Measurements from ENCODE around the gene TBL1X.
A peak's percentile ranks its signal among the peaks of the same experiment; 100 is the strongest.

Gene TBL1X

GRCh38 chrX:9665113-9665512 is 200.3 kb downstream of the TBL1X start:
- Histone ChIP-seq H3K27me3 (ENCODE audit: control insufficient read depth in 2 of 2, insufficient read depth in 2 of 2, low read length in 2 of 2) (no peaks in the 10 kb centered on the region), H3K9ac (ENCODE audit: low read depth in 1 of 2, low read length in 2 of 2) (no peak overlapping the region), H3K36me3 (ENCODE audit: control insufficient read depth in 2 of 2, insufficient read depth in 2 of 2, low read length in 2 of 2) (no peaks in the 10 kb centered on the region), H3K27ac (ENCODE audit: low read depth in 2 of 2, low read length in 2 of 2) (no peak overlapping the region), H3K4me3 (ENCODE audit: low read length in 2 of 2) (no peak overlapping the region), H3K9me3 (ENCODE audit: control insufficient read depth in 2 of 2, low read length in 2 of 2) (no peaks in the 10 kb centered on the region), H3K4me1 (ENCODE audit: control insufficient read depth in 2 of 2, insufficient read depth in 2 of 2, low read length in 2 of 2) (no peaks in the 10 kb centered on the region)

GRCh38 chrX:9668537-9668936 is 203.7 kb downstream of the TBL1X start:
- Histone ChIP-seq H3K9ac (ENCODE audit: low read depth in 1 of 2, low read length in 2 of 2) (no peak overlapping the region), H3K9me3 (ENCODE audit: control insufficient read depth in 2 of 2, low read length in 2 of 2) (no peaks in the 10 kb centered on the region), H3K4me3 (ENCODE audit: low read length in 2 of 2) (no peak overlapping the region), H3K27ac (ENCODE audit: low read depth in 2 of 2, low read length in 2 of 2) (no peak overlapping the region), H3K27me3 (ENCODE audit: control insufficient read depth in 2 of 2, insufficient read depth in 2 of 2, low read length in 2 of 2) (no peaks in the 10 kb centered on the region), H3K4me1 (ENCODE audit: control insufficient read depth in 2 of 2, insufficient read depth in 2 of 2, low read length in 2 of 2) (no peaks in the 10 kb centered on the region), H3K36me3 (ENCODE audit: control insufficient read depth in 2 of 2, insufficient read depth in 2 of 2, low read length in 2 of 2) (no peaks in the 10 kb centered on the region)

GRCh38 chrX:9670136-9670814 is 205.4 kb downstream of the TBL1X start:
- Histone ChIP-seq H3K9me3 (ENCODE audit: control insufficient read depth in 2 of 2, low read length in 2 of 2) (no peaks in the 10 kb centered on the region), H3K9ac (ENCODE audit: low read depth in 1 of 2, low read length in 2 of 2) (no peak overlapping the region), H3K27me3 (ENCODE audit: control insufficient read depth in 2 of 2, insufficient read depth in 2 of 2, low read length in 2 of 2) (no peaks in the 10 kb centered on the region), H3K4me1 (ENCODE audit: control insufficient read depth in 2 of 2, insufficient read depth in 2 of 2, low read length in 2 of 2) (no peaks in the 10 kb centered on the region), H3K27ac (ENCODE audit: low read depth in 2 of 2, low read length in 2 of 2) (no peak overlapping the region), H3K36me3 (ENCODE audit: control insufficient read depth in 2 of 2, insufficient read depth in 2 of 2, low read length in 2 of 2) (no peaks in the 10 kb centered on the region), H3K4me3 (ENCODE audit: low read length in 2 of 2) (no peak overlapping the region)

GRCh38 chrX:9671998-9672397 is 207.1 kb downstream of the TBL1X start:
- Histone ChIP-seq H3K36me3 (ENCODE audit: control insufficient read depth in 2 of 2, insufficient read depth in 2 of 2, low read length in 2 of 2) (no peaks in the 10 kb centered on the region), H3K9me3 (ENCODE audit: control insufficient read depth in 2 of 2, low read length in 2 of 2) (no peaks in the 10 kb centered on the region), H3K27me3 (ENCODE audit: control insufficient read depth in 2 of 2, insufficient read depth in 2 of 2, low read length in 2 of 2) (no peaks in the 10 kb centered on the region), H3K4me3 (ENCODE audit: low read length in 2 of 2) (no peak overlapping the region), H3K4me1 (ENCODE audit: control insufficient read depth in 2 of 2, insufficient read depth in 2 of 2, low read length in 2 of 2) (no peaks in the 10 kb centered on the region), H3K9ac (ENCODE audit: low read depth in 1 of 2, low read length in 2 of 2) (no peak overlapping the region), H3K27ac (ENCODE audit: low read depth in 2 of 2, low read length in 2 of 2) (no peak overlapping the region)

DNA sequence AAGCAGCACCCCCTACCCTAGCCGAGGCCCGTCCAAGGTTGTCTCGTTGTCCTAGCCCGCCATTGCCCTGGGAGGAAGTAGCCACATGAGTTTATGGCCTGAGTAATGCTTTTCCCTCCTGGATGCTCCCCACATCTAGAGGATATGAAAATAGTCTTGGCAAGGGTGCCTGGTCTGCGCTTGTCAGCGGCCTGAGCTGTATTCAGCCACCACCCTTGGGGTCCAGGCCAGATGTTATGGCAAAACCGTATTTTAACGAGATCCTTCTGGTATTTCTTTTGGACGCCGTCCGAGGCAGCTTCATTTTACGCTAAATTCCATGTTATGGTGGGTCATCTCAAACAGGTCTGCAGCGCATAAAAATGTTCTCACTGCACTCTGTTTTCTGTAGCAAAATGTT is 211.4 kb downstream of the TBL1X start:
- Histone ChIP-seq H3K27ac (ENCODE audit: low read depth in 2 of 2, low read length in 2 of 2) (no peak overlapping the region), H3K27me3 (ENCODE audit: control insufficient read depth in 2 of 2, insufficient read depth in 2 of 2, low read length in 2 of 2) (no peaks in the 10 kb centered on the region), H3K9me3 (ENCODE audit: control insufficient read depth in 2 of 2, low read length in 2 of 2) (no peaks in the 10 kb centered on the region), H3K4me3 (ENCODE audit: low read length in 2 of 2) (no peak overlapping the region), H3K4me1 (ENCODE audit: control insufficient read depth in 2 of 2, insufficient read depth in 2 of 2, low read length in 2 of 2) (peaks cover 3 to 6% of the 10 kb centered on the region in 2 donors), H3K36me3 (ENCODE audit: control insufficient read depth in 2 of 2, insufficient read depth in 2 of 2, low read length in 2 of 2) (no peaks in the 10 kb centered on the region), H3K9ac (ENCODE audit: low read depth in 1 of 2, low read length in 2 of 2) (no peak overlapping the region)

DNA sequence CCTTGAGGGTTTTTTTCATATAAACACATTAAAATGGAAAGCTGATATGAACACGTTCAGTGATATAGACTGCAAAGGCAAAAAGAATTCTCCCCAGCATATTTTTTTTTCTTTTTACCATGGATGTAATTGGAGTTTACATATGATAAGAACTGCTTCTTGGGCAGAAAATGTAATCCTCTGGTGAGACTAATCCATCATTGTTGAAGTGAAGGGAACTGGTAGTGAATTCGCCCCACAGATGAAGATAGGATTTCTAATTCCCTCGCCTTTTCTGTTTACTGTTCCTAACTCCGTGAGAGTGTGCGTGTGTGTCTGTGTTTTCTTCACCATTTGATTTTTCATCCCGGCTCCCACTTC is 211.9 kb downstream of the TBL1X start:
- Histone ChIP-seq H3K27ac (ENCODE audit: low read depth in 2 of 2, low read length in 2 of 2) (peak overlapping the region; percentile 53 to 74), H3K4me3 (ENCODE audit: low read length in 2 of 2) (peak overlapping the region in 1 of 2 donors; percentile 27), H3K9me3 (ENCODE audit: control insufficient read depth in 2 of 2, low read length in 2 of 2) (no peaks in the 10 kb centered on the region), H3K36me3 (ENCODE audit: control insufficient read depth in 2 of 2, insufficient read depth in 2 of 2, low read length in 2 of 2) (no peaks in the 10 kb centered on the region), H3K27me3 (ENCODE audit: control insufficient read depth in 2 of 2, insufficient read depth in 2 of 2, low read length in 2 of 2) (no peaks in the 10 kb centered on the region), H3K4me1 (ENCODE audit: control insufficient read depth in 2 of 2, insufficient read depth in 2 of 2, low read length in 2 of 2) (peaks cover 3 to 6% of the 10 kb centered on the region in 2 donors), H3K9ac (ENCODE audit: low read depth in 1 of 2, low read length in 2 of 2) (no peak overlapping the region)

- Histone ChIP-seq H3K9me3 (ENCODE audit: control insufficient read depth in 2 of 2, low read length in 2 of 2) (no peaks in the 10 kb centered on the region), H3K27me3 (ENCODE audit: control insufficient read depth in 2 of 2, insufficient read depth in 2 of 2, low read length in 2 of 2) (no peaks in the 10 kb centered on the region), H3K9ac (ENCODE audit: low read depth in 1 of 2, low read length in 2 of 2) (no peak overlapping the region), H3K4me3 (ENCODE audit: low read length in 2 of 2) (peak overlapping the region in 1 of 2 donors; percentile 27), H3K27ac (ENCODE audit: low read depth in 2 of 2, low read length in 2 of 2) (peak overlapping the region; percentile 53 to 74), H3K36me3 (ENCODE audit: control insufficient read depth in 2 of 2, insufficient read depth in 2 of 2, low read length in 2 of 2) (no peaks in the 10 kb centered on the region), H3K4me1 (ENCODE audit: control insufficient read depth in 2 of 2, insufficient read depth in 2 of 2, low read length in 2 of 2) (peaks cover 3 to 6% of the 10 kb centered on the region in 2 donors)
Observed at GRCh38 chrX:9677098-9677739, 212.4 kb downstream of the TBL1X start.

GRCh38 chrX:9678215-9678965 is 213.5 kb downstream of the TBL1X start:
- H3K4me3 ChIP-seq (ENCODE audit: low read length in 2 of 2), result no peak overlapping the region
- no peaks in the 10 kb centered on the region for H3K9me3 ChIP-seq (ENCODE audit: control insufficient read depth in 2 of 2, low read length in 2 of 2)
- no peaks in the 10 kb centered on the region for H3K36me3 ChIP-seq (ENCODE audit: control insufficient read depth in 2 of 2, insufficient read depth in 2 of 2, low read length in 2 of 2)

GRCh38 chrX:9681011-9681410 is 216.2 kb downstream of the TBL1X start:
- no peak overlapping the region for H3K4me3 ChIP-seq (ENCODE audit: low read length in 2 of 2)
- H3K27me3 ChIP-seq (ENCODE audit: control insufficient read depth in 2 of 2, insufficient read depth in 2 of 2, low read length in 2 of 2), result no peaks in the 10 kb centered on the region
- H3K27ac ChIP-seq (ENCODE audit: low read depth in 2 of 2, low read length in 2 of 2), result no peak overlapping the region
- H3K9me3 ChIP-seq (ENCODE audit: control insufficient read depth in 2 of 2, low read length in 2 of 2), result no peaks in the 10 kb centered on the region
- H3K4me1 ChIP-seq (ENCODE audit: control insufficient read depth in 2 of 2, insufficient read depth in 2 of 2, low read length in 2 of 2), result peaks cover 3 to 6% of the 10 kb centered on the region in 2 donors
- no peak overlapping the region for H3K9ac ChIP-seq (ENCODE audit: low read depth in 1 of 2, low read length in 2 of 2)
- H3K36me3 ChIP-seq (ENCODE audit: control insufficient read depth in 2 of 2, insufficient read depth in 2 of 2, low read length in 2 of 2), result no peaks in the 10 kb centered on the region

More at GRCh38 chrX:9678215-9678965, 213.5 kb downstream of the TBL1X start:
- peaks cover 3 to 6% of the 10 kb centered on the region in 2 donors for H3K4me1 ChIP-seq (ENCODE audit: control insufficient read depth in 2 of 2, insufficient read depth in 2 of 2, low read length in 2 of 2)
- H3K9ac ChIP-seq (ENCODE audit: low read depth in 1 of 2, low read length in 2 of 2), result no peak overlapping the region
- H3K27ac ChIP-seq (ENCODE audit: low read depth in 2 of 2, low read length in 2 of 2), result no peak overlapping the region
- no peaks in the 10 kb centered on the region for H3K27me3 ChIP-seq (ENCODE audit: control insufficient read depth in 2 of 2, insufficient read depth in 2 of 2, low read length in 2 of 2)

DNA sequence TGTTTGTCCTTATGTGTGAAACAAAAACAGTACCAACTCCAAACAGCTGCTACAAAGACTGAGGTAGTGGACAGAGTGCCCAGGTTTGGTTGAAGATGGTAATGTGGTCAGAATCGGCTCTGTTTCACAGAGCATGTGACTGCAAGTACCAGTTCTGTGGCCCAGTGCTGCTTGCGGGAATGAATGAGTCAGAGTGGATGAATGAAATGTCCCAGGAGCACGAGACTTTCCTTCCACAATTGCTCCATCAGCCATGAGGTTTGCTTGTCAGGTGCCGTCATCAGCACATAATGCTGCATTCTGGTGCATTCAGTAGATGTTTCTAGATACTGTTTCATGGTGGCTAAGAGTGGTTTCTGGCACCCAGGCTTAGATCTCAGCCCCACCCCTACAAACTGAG is 216.6 kb downstream of the TBL1X start:
- H3K27me3 ChIP-seq (ENCODE audit: control insufficient read depth in 2 of 2, insufficient read depth in 2 of 2, low read length in 2 of 2), result no peaks in the 10 kb centered on the region
- no peaks in the 10 kb centered on the region for H3K9me3 ChIP-seq (ENCODE audit: control insufficient read depth in 2 of 2, low read length in 2 of 2)
- H3K4me1 ChIP-seq (ENCODE audit: control insufficient read depth in 2 of 2, insufficient read depth in 2 of 2, low read length in 2 of 2), result peaks cover 3 to 6% of the 10 kb centered on the region in 2 donors
- no peak overlapping the region for H3K4me3 ChIP-seq (ENCODE audit: low read length in 2 of 2)
- no peak overlapping the region for H3K9ac ChIP-seq (ENCODE audit: low read depth in 1 of 2, low read length in 2 of 2)
- H3K36me3 ChIP-seq (ENCODE audit: control insufficient read depth in 2 of 2, insufficient read depth in 2 of 2, low read length in 2 of 2), result no peaks in the 10 kb centered on the region
- no peak overlapping the region for H3K27ac ChIP-seq (ENCODE audit: low read depth in 2 of 2, low read length in 2 of 2)
